SJCRH30 (cell line): ENCODE measurements around the gene NRXN2. TPM values are rescaled to one million over a fixed set of nuclear protein-coding genes. Genes with fewer than 3 reads are reported as not detected.
A peak's percentile ranks its signal among the peaks of the same experiment; 100 is the strongest.

Experiments
- DNase-seq, 2 experiments: peaks; one replicate each; pipeline ENCODE4 v3.0.0-alpha.2; 2015 to 2020
- H3K27ac ChIP-seq: fragments of 250-450 bp; sonication (Bioruptor Pico); 2 replicates; pipeline ENCODE4 v1.5.1; 2020; ENCODE audit warnings: mild to moderate bottlenecking, moderate library complexity
- H3K27me3 ChIP-seq: fragments of 250-450 bp; sonication (Bioruptor Pico); 2 replicates; pipeline ENCODE4 v1.5.1; 2020; ENCODE audit warnings: mild to moderate bottlenecking, moderate library complexity
- H3K36me3 ChIP-seq: fragments of 250-450 bp; sonication (Bioruptor Pico); 2 replicates; pipeline ENCODE4 v1.5.1; 2020; ENCODE audit warnings: mild to moderate bottlenecking, moderate library complexity
- H3K4me1 ChIP-seq: fragments of 250-450 bp; sonication (Bioruptor Pico); 2 replicates; pipeline ENCODE4 v1.5.1; 2020; ENCODE audit warnings: mild to moderate bottlenecking, moderate library complexity
- H3K4me3 ChIP-seq: fragments of 250-450 bp; sonication (Bioruptor Pico); 2 replicates; pipeline ENCODE4 v1.5.1; 2020; ENCODE audit warnings: mild to moderate bottlenecking, moderate library complexity
- H3K9me3 ChIP-seq: fragments of 250-450 bp; sonication (Bioruptor Pico); replicated peaks from 2 replicates; pipeline ENCODE4 v1.5.1; 2020; ENCODE audit warnings: mild to moderate bottlenecking, moderate library complexity
- total RNA-seq: library from RNA; depleted of rRNA; stranded (reverse); fragments of >200 nt; shearing (Covaris generic); gene quantifications from 2 replicates; pipeline ENCODE4 v1.2.3, GENCODE V29; 2014

NRXN2 gene
- total RNA-seq, 1 experiment from 2014 or later: 0.08 TPM

- peak in 1 of 2 experiments; percentile 14 for DNase-seq
- Histone ChIP-seq H3K4me1 (no peaks in the 10 kb centered on the region), H3K27ac (no peak overlapping the region), H3K36me3 (no peaks in the 10 kb centered on the region), H3K4me3 (no peak overlapping the region), H3K9me3 (no peaks in the 10 kb centered on the region), H3K27me3 (no peaks in the 10 kb centered on the region)
Measured at GRCh38 chr11:64629796-64630562, 93.0 kb downstream of the NRXN2 start.

GRCh38 chr11:64629103-64629502 lies 93.9 kb downstream of the NRXN2 start:
- H3K27ac ChIP-seq: no peak overlapping the region

GRCh38 chr11:64628596-64628995 lies 94.4 kb downstream of the NRXN2 start:
- no peaks in the 10 kb centered on the region for H3K9me3 ChIP-seq
- no peaks in the 10 kb centered on the region for H3K27me3 ChIP-seq
- no peak for DNase-seq
- H3K27ac ChIP-seq: no peak overlapping the region
- no peaks in the 10 kb centered on the region for H3K36me3 ChIP-seq
- no peaks in the 10 kb centered on the region for H3K4me1 ChIP-seq
- H3K4me3 ChIP-seq: no peak overlapping the region

More at GRCh38 chr11:64629103-64629502, 93.9 kb downstream of the NRXN2 start:
- Histone ChIP-seq H3K4me1 (no peaks in the 10 kb centered on the region), H3K9me3 (no peaks in the 10 kb centered on the region), H3K4me3 (no peak overlapping the region), H3K27me3 (no peaks in the 10 kb centered on the region), H3K36me3 (no peaks in the 10 kb centered on the region)
- DNase-seq: no peak

- Histone ChIP-seq H3K9me3 (no peaks in the 10 kb centered on the region), H3K4me3 (no peak overlapping the region), H3K36me3 (no peaks in the 10 kb centered on the region), H3K27me3 (no peaks in the 10 kb centered on the region), H3K4me1 (no peaks in the 10 kb centered on the region), H3K27ac (no peak overlapping the region)
- no peak for DNase-seq
Measured at GRCh38 chr11:64627371-64627770, 95.6 kb downstream of the NRXN2 start.

- no peaks in the 10 kb centered on the region for H3K9me3 ChIP-seq
- H3K4me3 ChIP-seq: no peak overlapping the region
- H3K36me3 ChIP-seq: no peaks in the 10 kb centered on the region
- DNase-seq: no peak
- no peaks in the 10 kb centered on the region for H3K27me3 ChIP-seq
- no peaks in the 10 kb centered on the region for H3K4me1 ChIP-seq
- no peak overlapping the region for H3K27ac ChIP-seq
Measured at GRCh38 chr11:64626637-64627036, 96.4 kb downstream of the NRXN2 start.

GRCh38 chr11:64624883-64625481 lies 98.0 kb downstream of the NRXN2 start:
- Histone ChIP-seq H3K27me3 (no peaks in the 10 kb centered on the region), H3K4me1 (no peaks in the 10 kb centered on the region), H3K36me3 (no peaks in the 10 kb centered on the region), H3K27ac (no peak overlapping the region), H3K4me3 (no peak overlapping the region), H3K9me3 (no peaks in the 10 kb centered on the region)
- DNase-seq: no peak

- Histone ChIP-seq H3K4me3 (no peak overlapping the region), H3K27me3 (no peaks in the 10 kb centered on the region), H3K36me3 (no peaks in the 10 kb centered on the region), H3K4me1 (no peaks in the 10 kb centered on the region), H3K27ac (no peak overlapping the region), H3K9me3 (no peaks in the 10 kb centered on the region)
- DNase-seq: no peak
Measured at GRCh38 chr11:64622681-64623080, 100.3 kb downstream of the NRXN2 start.

GRCh38 chr11:64621283-64622019 lies 101.5 kb downstream of the NRXN2 start:
- Histone ChIP-seq H3K4me1 (no peaks in the 10 kb centered on the region), H3K27ac (no peak overlapping the region), H3K27me3 (no peaks in the 10 kb centered on the region), H3K36me3 (no peaks in the 10 kb centered on the region), H3K9me3 (no peaks in the 10 kb centered on the region), H3K4me3 (no peak overlapping the region)
- DNase-seq: no peak

- DNase-seq: no peak
- Histone ChIP-seq H3K27ac (no peak overlapping the region), H3K36me3 (no peaks in the 10 kb centered on the region), H3K4me1 (no peaks in the 10 kb centered on the region), H3K27me3 (no peaks in the 10 kb centered on the region), H3K4me3 (no peak overlapping the region), H3K9me3 (no peaks in the 10 kb centered on the region)
Measured at GRCh38 chr11:64620381-64620971, 102.5 kb downstream of the NRXN2 start.

GRCh38 chr11:64619811-64620380 lies 103.1 kb downstream of the NRXN2 start:
- Histone ChIP-seq H3K4me1 (no peaks in the 10 kb centered on the region), H3K9me3 (no peaks in the 10 kb centered on the region), H3K4me3 (no peak overlapping the region), H3K36me3 (no peaks in the 10 kb centered on the region), H3K27ac (no peak overlapping the region), H3K27me3 (no peaks in the 10 kb centered on the region)
- DNase-seq: no peak

- H3K36me3 ChIP-seq: no peaks in the 10 kb centered on the region
- H3K27me3 ChIP-seq: no peaks in the 10 kb centered on the region
- no peak for DNase-seq
- H3K9me3 ChIP-seq: no peaks in the 10 kb centered on the region
- H3K4me1 ChIP-seq: no peaks in the 10 kb centered on the region
- H3K27ac ChIP-seq: no peak overlapping the region
- H3K4me3 ChIP-seq: no peak overlapping the region
Measured at GRCh38 chr11:64619196-64619595, 103.8 kb downstream of the NRXN2 start.

GRCh38 chr11:64616817-64617216 lies 106.2 kb downstream of the NRXN2 start:
- H3K36me3 ChIP-seq: no peaks in the 10 kb centered on the region
- no peaks in the 10 kb centered on the region for H3K9me3 ChIP-seq

GRCh38 chr11:64614917-64615316 lies 108.1 kb downstream of the NRXN2 start:
- H3K4me1 ChIP-seq: no peaks in the 10 kb centered on the region
- no peaks in the 10 kb centered on the region for H3K36me3 ChIP-seq
- no peak overlapping the region for H3K27ac ChIP-seq
- DNase-seq: no peak
- no peaks in the 10 kb centered on the region for H3K9me3 ChIP-seq
- no peak overlapping the region for H3K4me3 ChIP-seq
- H3K27me3 ChIP-seq: no peaks in the 10 kb centered on the region; the same call in 1 of the 2 replicates

More at GRCh38 chr11:64616817-64617216, 106.2 kb downstream of the NRXN2 start:
- no peak overlapping the region for H3K4me3 ChIP-seq
- DNase-seq: no peak
- no peaks in the 10 kb centered on the region for H3K4me1 ChIP-seq
- H3K27me3 ChIP-seq: no peaks in the 10 kb centered on the region
- no peak overlapping the region for H3K27ac ChIP-seq

- Histone ChIP-seq H3K36me3 (no peaks in the 10 kb centered on the region), H3K4me3 (no peak overlapping the region), H3K4me1 (no peaks in the 10 kb centered on the region), H3K27ac (no peak overlapping the region), H3K9me3 (no peaks in the 10 kb centered on the region), H3K27me3 (no peaks in the 10 kb centered on the region; the same call in 1 of the 2 replicates)
- DNase-seq: no peak
Measured at GRCh38 chr11:64613648-64614047, 109.3 kb downstream of the NRXN2 start.
